IPS-18c (cell line): ENCODE data around the gene NPC1.
"Not testable (repeated sequence)": the region's sequence is repeated elsewhere in the genome, so short reads cannot be mapped to it uniquely, and the experiment has no call there.

Source experiments
- H3K4me3 ChIP-seq: 2 replicates; pipeline ENCODE4 v1.7.0; 2013; ENCODE audit warnings: low read depth, mild to moderate bottlenecking, low read length, moderate library complexity; ENCODE audit not compliant: insufficient read depth
- H3K9me3 ChIP-seq: one replicate; pipeline ENCODE4 v1.6.1; 2013; ENCODE audit warnings: mild to moderate bottlenecking, low read length, moderate library complexity; ENCODE audit not compliant: control insufficient read depth, insufficient read depth

NPC1 gene

GRCh38 chr18:23614413-23614812 lies 28.1 kb upstream of the NPC1 start:
- H3K4me3 ChIP-seq, result no peak overlapping the region

GRCh38 chr18:23613091-23613475 lies 26.8 kb upstream of the NPC1 start:
- not testable (repeated sequence) for H3K9me3 ChIP-seq, H3K4me3 ChIP-seq

More at GRCh38 chr18:23614413-23614812, 28.1 kb upstream of the NPC1 start:
- H3K9me3 ChIP-seq, result peaks cover under 1% of the 10 kb centered on the region

- Histone ChIP-seq H3K9me3 (no peaks in the 10 kb centered on the region), H3K4me3 (no peak overlapping the region)
Measured at GRCh38 chr18:23612434-23613090, 26.3 kb upstream of the NPC1 start.

- H3K4me3 ChIP-seq, result no peak overlapping the region
- H3K9me3 ChIP-seq, result no peaks in the 10 kb centered on the region
Measured at GRCh38 chr18:23609390-23610023, 23.2 kb upstream of the NPC1 start.

GRCh38 chr18:23608211-23608610 lies 21.9 kb upstream of the NPC1 start:
- no peak overlapping the region for H3K4me3 ChIP-seq

GRCh38 chr18:23605941-23606340 lies 19.6 kb upstream of the NPC1 start:
- Histone ChIP-seq H3K4me3 (no peak overlapping the region), H3K9me3 (no peaks in the 10 kb centered on the region)

More at GRCh38 chr18:23608211-23608610, 21.9 kb upstream of the NPC1 start:
- no peaks in the 10 kb centered on the region for H3K9me3 ChIP-seq

- Histone ChIP-seq H3K9me3 (no peaks in the 10 kb centered on the region), H3K4me3 (no peak overlapping the region)
Measured at GRCh38 chr18:23599809-23600208, 13.5 kb upstream of the NPC1 start.

- H3K4me3 ChIP-seq, result no peak overlapping the region
- H3K9me3 ChIP-seq, result no peaks in the 10 kb centered on the region
Measured at GRCh38 chr18:23596183-23596582, 9.9 kb upstream of the NPC1 start.

GRCh38 chr18:23595591-23595990 lies 9.3 kb upstream of the NPC1 start:
- no peak overlapping the region for H3K4me3 ChIP-seq
- no peaks in the 10 kb centered on the region for H3K9me3 ChIP-seq

- no peak overlapping the region for H3K4me3 ChIP-seq
- H3K9me3 ChIP-seq, result no peaks in the 10 kb centered on the region
Measured at GRCh38 chr18:23593720-23594119, 7.4 kb upstream of the NPC1 start.

- H3K9me3 ChIP-seq, result no peaks in the 10 kb centered on the region
- H3K4me3 ChIP-seq, result no peak overlapping the region
Measured at GRCh38 chr18:23592911-23593310, 6.6 kb upstream of the NPC1 start.

- Histone ChIP-seq H3K9me3 (no peaks in the 10 kb centered on the region), H3K4me3 (no peak overlapping the region)
Measured at GRCh38 chr18:23591011-23591410, 4.7 kb upstream of the NPC1 start.

GRCh38 chr18:23588836-23589560 lies 2.7 kb upstream of the NPC1 start:
- Histone ChIP-seq H3K9me3 (no peaks in the 10 kb centered on the region), H3K4me3 (no peak overlapping the region)

GRCh38 chr18:23587220-23587642 lies 925 bp upstream of the NPC1 start:
- Histone ChIP-seq H3K9me3 (no peaks in the 10 kb centered on the region), H3K4me3 (no peak overlapping the region)

- Histone ChIP-seq H3K9me3 (no peaks in the 10 kb centered on the region), H3K4me3 (peak overlapping the region; percentile 99)
Measured at GRCh38 chr18:23585897-23586248, 433 bp downstream of the NPC1 start.

- H3K4me3 ChIP-seq, result peak overlapping the region; percentile 99
- H3K9me3 ChIP-seq, result no peaks in the 10 kb centered on the region
Measured at GRCh38 chr18:23585007-23585871, 1.1 kb downstream of the NPC1 start.
